SU-DHL-6 (cell line): ENCODE results near the gene PRSS2.

Experiments
- CTCF ChIP-seq: fragments of 200-600 bp; sonication (generic); IDR thresholded peaks from one replicate; pipeline ENCODE4 v1.5.1; 2017; ENCODE audit warnings: antibody characterized with exemption, mild to moderate bottlenecking, low read length, moderate library complexity; ENCODE audit not compliant: insufficient read depth, poor library complexity, severe bottlenecking
- EZH2phosphoT487 ChIP-seq: fragments of 200-600 bp; sonication (generic), shearing (Covaris generic); conservative IDR thresholded peaks from 2 replicates; pipeline ENCODE4 v1.6.1; 2018; ENCODE audit warnings: mild to moderate bottlenecking, antibody characterized with exemption, low read length, moderate library complexity, mixed read lengths

DNA sequence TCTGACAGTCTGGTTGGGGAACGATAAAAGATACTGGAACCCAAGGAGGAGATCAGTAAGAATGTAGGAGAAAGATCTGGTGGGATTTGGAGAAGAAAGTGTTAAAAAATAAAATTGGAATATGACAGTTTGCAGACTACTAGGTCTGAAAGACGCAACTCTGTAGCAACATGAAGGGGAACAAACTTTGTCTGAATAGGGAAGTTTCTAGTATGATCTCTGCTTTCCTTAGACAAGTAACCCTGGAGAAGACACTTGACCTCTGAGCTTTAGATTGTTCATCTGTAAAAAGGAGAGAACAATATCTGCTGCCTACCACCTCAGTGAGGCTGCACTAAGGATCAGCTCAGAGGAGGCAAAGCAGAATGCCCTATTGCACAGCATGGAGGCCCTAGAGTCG is 24.5 kb upstream of the PRSS2 start:
- no peak for TF ChIP-seq CTCF
- TF ChIP-seq EZH2phosphoT487, result no peak
